ENCODE results near the gene CDC42EP5.
"Not testable (repeated sequence)": the region's sequence is repeated elsewhere in the genome, so short reads cannot be mapped to it uniquely, and the experiment has no call there.

CDC42EP5 gene

DNA sequence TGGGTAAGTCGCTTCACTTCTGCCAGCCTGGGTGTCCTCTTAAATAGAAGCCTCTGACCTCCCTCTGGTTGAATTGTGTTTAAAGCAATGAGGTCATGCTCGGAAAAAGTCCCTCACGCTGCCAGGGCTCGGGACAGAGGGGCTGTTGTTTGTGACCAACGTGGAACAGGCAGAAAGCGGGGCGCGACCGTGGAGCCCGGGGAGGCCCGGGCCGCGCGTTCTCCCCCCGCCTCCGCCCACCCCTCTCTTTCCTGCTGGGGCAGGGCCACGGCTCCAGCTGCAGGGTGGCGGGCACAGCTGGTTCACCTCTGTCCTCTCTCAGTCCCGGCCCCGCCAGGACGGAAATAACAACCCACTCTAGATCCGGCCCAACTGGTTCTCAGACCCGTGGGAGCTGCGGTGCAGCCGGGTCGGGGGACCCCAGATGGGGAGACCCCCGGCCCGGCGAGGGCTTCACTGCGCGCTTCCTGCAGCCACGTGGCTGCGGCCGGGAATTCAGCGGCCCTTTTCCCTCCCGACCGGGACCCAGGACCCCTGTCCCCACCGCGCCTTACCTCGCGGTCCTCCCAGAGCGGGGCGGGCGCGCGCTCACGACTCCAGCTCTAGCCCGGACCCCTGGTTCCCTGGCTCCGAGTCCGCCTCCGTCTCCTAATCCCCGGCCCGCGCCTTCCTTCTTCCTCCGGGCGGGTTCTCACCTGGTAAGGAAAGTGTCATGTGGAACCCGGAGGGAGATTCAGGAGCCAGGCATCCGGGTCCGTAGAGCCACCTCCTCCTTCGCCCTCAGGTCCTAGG is 1.9 kb downstream of the CDC42EP5 start:
- WGBS (ENCODE audit: insufficient coverage, insufficient read length): no CpG with 5 or more reads among the region's 60 CpGs
- Histone ChIP-seq H3K9me3 (ENCODE audit: control insufficient read depth, insufficient read depth, low read length) (no peaks in the 10 kb centered on the region), H3K27ac (ENCODE audit: low read length) (no peak overlapping the region), H3K36me3 (ENCODE audit: control insufficient read depth, insufficient read depth, low read length) (no peaks in the 10 kb centered on the region), H3K4me1 (ENCODE audit: control insufficient read depth, insufficient read depth, low read length) (no peaks in the 10 kb centered on the region), H3K4me3 (ENCODE audit: low read length) (peak overlapping the region; percentile 22; the same call in 1 of the 2 replicates), H3K27me3 (ENCODE audit: control insufficient read depth, insufficient read depth, low read length) (peaks cover 3% of the 10 kb centered on the region; the same call in 1 of the 2 replicates)
- no peak for DNase-seq (ENCODE audit: low read depth, low spot score)

GRCh38 chr19:54470276-54470887 is 2.7 kb downstream of the CDC42EP5 start:
- Histone ChIP-seq H3K36me3 (ENCODE audit: control insufficient read depth, insufficient read depth, low read length) (no peaks in the 10 kb centered on the region), H3K27me3 (ENCODE audit: control insufficient read depth, insufficient read depth, low read length) (peaks cover 3% of the 10 kb centered on the region; the same call in 1 of the 2 replicates), H3K27ac (ENCODE audit: low read length) (no peak overlapping the region), H3K9me3 (ENCODE audit: control insufficient read depth, insufficient read depth, low read length) (no peaks in the 10 kb centered on the region), H3K4me3 (ENCODE audit: low read length) (no peak overlapping the region), H3K4me1 (ENCODE audit: control insufficient read depth, insufficient read depth, low read length) (no peaks in the 10 kb centered on the region; the same call in 1 of the 2 replicates)
- no CpG with 5 or more reads among the region's 10 CpGs for WGBS (ENCODE audit: insufficient coverage, insufficient read length)
- DNase-seq (ENCODE audit: low read depth, low spot score): no peak

- no peak overlapping the region for H3K4me3 ChIP-seq (ENCODE audit: low read length)
- H3K9me3 ChIP-seq (ENCODE audit: control insufficient read depth, insufficient read depth, low read length): no peaks in the 10 kb centered on the region
- peaks cover 3% of the 10 kb centered on the region; the same call in 1 of the 2 replicates for H3K27me3 ChIP-seq (ENCODE audit: control insufficient read depth, insufficient read depth, low read length)
- no peaks in the 10 kb centered on the region for H3K36me3 ChIP-seq (ENCODE audit: control insufficient read depth, insufficient read depth, low read length)
- H3K4me1 ChIP-seq (ENCODE audit: control insufficient read depth, insufficient read depth, low read length): no peaks in the 10 kb centered on the region; the same call in 1 of the 2 replicates
- WGBS (ENCODE audit: insufficient coverage, insufficient read length): no CpG with 5 or more reads among the region's 8 CpGs
- no peak for DNase-seq (ENCODE audit: low read depth, low spot score)
- H3K27ac ChIP-seq (ENCODE audit: low read length): no peak overlapping the region
Observed at GRCh38 chr19:54469496-54469934, 3.6 kb downstream of the CDC42EP5 start.

DNA sequence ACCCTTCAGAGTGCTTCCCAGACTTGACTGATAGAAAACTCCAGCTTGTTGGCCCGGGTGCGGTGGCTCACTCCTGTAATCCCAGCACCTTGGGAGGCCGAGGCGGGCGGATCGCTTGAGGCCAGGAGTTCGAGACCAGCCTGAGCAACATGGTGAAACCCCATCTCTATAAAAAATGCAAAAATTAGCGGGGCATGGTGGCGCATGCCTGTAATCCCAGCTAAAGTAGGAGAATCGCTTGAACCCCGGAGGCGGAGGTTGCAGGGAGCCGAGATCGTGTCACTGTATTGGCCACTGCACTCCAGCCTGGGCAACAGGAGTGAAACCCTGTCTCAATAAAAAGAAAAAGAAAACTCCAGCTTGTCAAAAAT is 7.0 kb downstream of the CDC42EP5 start:
- H3K4me3 ChIP-seq (ENCODE audit: low read length); H3K36me3 ChIP-seq (ENCODE audit: control insufficient read depth, insufficient read depth, low read length); H3K27ac ChIP-seq (ENCODE audit: low read length); H3K9me3 ChIP-seq (ENCODE audit: control insufficient read depth, insufficient read depth, low read length); H3K27me3 ChIP-seq (ENCODE audit: control insufficient read depth, insufficient read depth, low read length); DNase-seq (ENCODE audit: low read depth, low spot score); H3K4me1 ChIP-seq (ENCODE audit: control insufficient read depth, insufficient read depth, low read length): not testable (repeated sequence)
- no CpG with 5 or more reads among the region's 14 CpGs for WGBS (ENCODE audit: insufficient coverage, insufficient read length)

DNA sequence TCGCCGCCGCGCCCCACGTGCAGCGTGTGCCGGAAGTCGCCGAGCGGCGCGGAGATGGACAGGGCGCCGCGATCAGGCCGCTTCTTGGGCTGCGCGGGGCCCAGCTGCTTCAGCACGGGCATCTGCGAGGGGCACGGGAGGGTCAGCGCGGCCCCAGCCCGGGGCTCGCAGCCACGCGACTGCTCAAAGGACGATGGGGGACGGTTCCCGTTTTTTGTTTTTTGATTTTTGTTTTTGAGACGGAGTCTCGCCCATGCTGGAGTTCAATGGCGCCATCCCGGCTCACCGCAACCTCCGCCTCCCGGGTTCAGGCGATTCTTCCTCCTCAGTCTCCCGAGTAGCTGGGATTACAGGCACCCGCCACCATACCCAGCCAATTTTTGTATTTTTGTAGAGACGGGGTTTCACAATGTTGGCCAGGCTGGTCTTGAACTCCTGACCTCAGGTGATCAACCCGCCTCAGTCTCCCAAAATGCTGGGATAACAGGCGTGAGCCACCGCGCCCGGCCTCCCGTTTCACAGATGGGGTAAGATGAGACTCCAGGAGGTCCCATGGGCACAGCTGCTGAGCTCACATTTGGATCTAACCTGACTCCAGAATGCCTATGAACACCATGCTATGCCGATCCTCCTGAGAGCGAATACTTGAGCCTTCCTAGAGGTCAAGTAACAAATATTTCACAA is 7.5 kb downstream of the CDC42EP5 start:
- peaks cover 8% of the 10 kb centered on the region; the same call in 1 of the 2 replicates for H3K36me3 ChIP-seq (ENCODE audit: control insufficient read depth, insufficient read depth, low read length)
- H3K27ac ChIP-seq (ENCODE audit: low read length): no peak overlapping the region
- no peak overlapping the region; the same call in 1 of the 2 replicates for H3K4me3 ChIP-seq (ENCODE audit: low read length)
- H3K4me1 ChIP-seq (ENCODE audit: control insufficient read depth, insufficient read depth, low read length): no peaks in the 10 kb centered on the region; the same call in 1 of the 2 replicates
- no peaks in the 10 kb centered on the region for H3K9me3 ChIP-seq (ENCODE audit: control insufficient read depth, insufficient read depth, low read length)
- no CpG with 5 or more reads among the region's 49 CpGs for WGBS (ENCODE audit: insufficient coverage, insufficient read length)
- H3K27me3 ChIP-seq (ENCODE audit: control insufficient read depth, insufficient read depth, low read length): peaks cover 2% of the 10 kb centered on the region; the same call in 1 of the 2 replicates
- DNase-seq (ENCODE audit: low read depth, low spot score): no peak

- Histone ChIP-seq H3K9me3 (ENCODE audit: control insufficient read depth, insufficient read depth, low read length) (no peaks in the 10 kb centered on the region), H3K4me3 (ENCODE audit: low read length) (peak overlapping the region; percentile 70; the same call in 1 of the 2 replicates), H3K27ac (ENCODE audit: low read length) (no peak overlapping the region), H3K27me3 (ENCODE audit: control insufficient read depth, insufficient read depth, low read length) (no peaks in the 10 kb centered on the region), H3K4me1 (ENCODE audit: control insufficient read depth, insufficient read depth, low read length) (no peaks in the 10 kb centered on the region; the same call in 1 of the 2 replicates), H3K36me3 (ENCODE audit: control insufficient read depth, insufficient read depth, low read length) (peaks cover 12% of the 10 kb centered on the region; the same call in 1 of the 2 replicates)
- no CpG with 5 or more reads among the region's 87 CpGs for WGBS (ENCODE audit: insufficient coverage, insufficient read length)
- DNase-seq (ENCODE audit: low read depth, low spot score): no peak
Observed at GRCh38 chr19:54464630-54465425, 8.3 kb downstream of the CDC42EP5 start.

- Histone ChIP-seq H3K4me1 (ENCODE audit: control insufficient read depth, insufficient read depth, low read length) (no peaks in the 10 kb centered on the region; the same call in 1 of the 2 replicates), H3K4me3 (ENCODE audit: low read length) (peak overlapping the region; percentile 70; the same call in 1 of the 2 replicates), H3K9me3 (ENCODE audit: control insufficient read depth, insufficient read depth, low read length) (no peaks in the 10 kb centered on the region), H3K36me3 (ENCODE audit: control insufficient read depth, insufficient read depth, low read length) (peaks cover 12% of the 10 kb centered on the region; the same call in 1 of the 2 replicates), H3K27ac (ENCODE audit: low read length) (no peak overlapping the region), H3K27me3 (ENCODE audit: control insufficient read depth, insufficient read depth, low read length) (no peaks in the 10 kb centered on the region)
- DNase-seq (ENCODE audit: low read depth, low spot score): peak; percentile 93
- WGBS (ENCODE audit: insufficient coverage, insufficient read length): no CpG with 5 or more reads among the region's 26 CpGs
Observed at GRCh38 chr19:54464044-54464629, 9.0 kb downstream of the CDC42EP5 start.

DNA sequence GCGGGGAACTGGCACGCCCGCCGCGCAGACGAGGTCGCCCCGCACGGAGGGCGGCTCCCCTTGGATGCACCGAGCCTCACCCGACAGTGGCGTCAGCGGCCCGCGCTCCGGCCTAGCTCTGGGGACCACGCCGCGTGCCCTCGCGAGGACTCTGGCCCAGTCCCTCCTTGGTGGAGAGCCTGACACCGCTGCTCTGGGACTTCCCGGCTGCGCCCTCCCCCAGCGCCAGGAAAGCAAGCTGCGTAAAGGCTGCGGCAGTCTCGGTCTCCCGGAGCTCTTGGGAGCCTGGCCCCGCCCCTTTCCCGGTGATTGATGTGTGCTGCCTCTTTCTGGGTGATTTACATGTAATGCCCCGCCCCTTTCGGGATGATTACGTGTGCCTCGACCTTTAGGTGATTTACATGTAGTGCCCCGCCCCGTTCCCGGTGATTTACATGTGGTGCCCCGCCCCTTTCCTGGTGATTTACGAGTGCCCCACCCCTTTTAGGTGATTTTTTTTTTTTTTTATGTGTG is 9.5 kb downstream of the CDC42EP5 start, which contains the start of gene LENG9:
Gene LENG9, minus strand, starts transcription at position 248 of the 513 bp plus-strand sequence. CDS start 252 bp downstream, outside the sequence.
- no peaks in the 10 kb centered on the region for H3K27me3 ChIP-seq (ENCODE audit: control insufficient read depth, insufficient read depth, low read length)
- H3K9me3 ChIP-seq (ENCODE audit: control insufficient read depth, insufficient read depth, low read length): no peaks in the 10 kb centered on the region
- no peak within 1 kb of the TSS for H3K27ac ChIP-seq (ENCODE audit: low read length)
- H3K36me3 ChIP-seq (ENCODE audit: control insufficient read depth, insufficient read depth, low read length): peaks cover 18% of the 10 kb centered on the region
- DNase-seq (ENCODE audit: low read depth, low spot score): peak; percentile 91
- no peaks in the 10 kb centered on the region; the same call in 1 of the 2 replicates for H3K4me1 ChIP-seq (ENCODE audit: control insufficient read depth, insufficient read depth, low read length)
- H3K4me3 ChIP-seq (ENCODE audit: low read length): peak within 1 kb of the TSS; percentile 73
- no CpG with 5 or more reads among the region's 41 CpGs for WGBS (ENCODE audit: insufficient coverage, insufficient read length)

All from iPS DF 6.9 (cell line).